ENCODE results near the gene UBE2R2. TPM values are rescaled to one million over a fixed set of nuclear protein-coding genes. Genes with fewer than 3 reads are reported as not detected.

The UBE2R2 gene
- total RNA-seq, 1 experiment from 2014 or later = 33.8 TPM

DNA sequence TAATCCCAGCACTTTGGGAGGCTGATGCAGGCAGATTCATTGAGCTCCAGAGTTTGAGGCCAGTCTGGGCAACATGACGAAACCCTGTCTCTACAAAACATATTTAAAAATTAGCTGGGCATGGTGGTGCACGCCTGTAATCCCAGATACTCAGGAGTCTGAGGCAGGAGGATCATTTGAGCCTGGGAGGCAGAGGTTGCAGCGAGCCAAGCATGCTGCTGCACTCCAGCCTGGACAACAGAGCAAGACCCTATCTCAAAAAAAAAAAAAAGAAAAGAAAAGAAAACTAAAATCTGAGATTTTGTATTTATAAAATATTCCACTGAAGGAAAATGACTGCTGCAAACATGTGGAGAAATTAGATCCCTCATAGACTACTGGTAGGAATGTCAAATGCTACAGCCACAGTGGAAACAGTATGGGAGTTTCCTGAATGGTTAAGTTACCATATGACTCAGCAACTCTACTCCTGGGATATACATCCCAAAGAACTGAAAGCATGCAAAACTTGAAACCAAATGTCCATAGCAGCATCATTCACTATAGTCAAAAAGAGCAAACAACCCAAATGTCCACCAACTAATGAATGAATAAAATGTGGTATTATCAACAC, 125.6 kb downstream of the UBE2R2 start:
- TF ChIP-seq, protein P1, sequence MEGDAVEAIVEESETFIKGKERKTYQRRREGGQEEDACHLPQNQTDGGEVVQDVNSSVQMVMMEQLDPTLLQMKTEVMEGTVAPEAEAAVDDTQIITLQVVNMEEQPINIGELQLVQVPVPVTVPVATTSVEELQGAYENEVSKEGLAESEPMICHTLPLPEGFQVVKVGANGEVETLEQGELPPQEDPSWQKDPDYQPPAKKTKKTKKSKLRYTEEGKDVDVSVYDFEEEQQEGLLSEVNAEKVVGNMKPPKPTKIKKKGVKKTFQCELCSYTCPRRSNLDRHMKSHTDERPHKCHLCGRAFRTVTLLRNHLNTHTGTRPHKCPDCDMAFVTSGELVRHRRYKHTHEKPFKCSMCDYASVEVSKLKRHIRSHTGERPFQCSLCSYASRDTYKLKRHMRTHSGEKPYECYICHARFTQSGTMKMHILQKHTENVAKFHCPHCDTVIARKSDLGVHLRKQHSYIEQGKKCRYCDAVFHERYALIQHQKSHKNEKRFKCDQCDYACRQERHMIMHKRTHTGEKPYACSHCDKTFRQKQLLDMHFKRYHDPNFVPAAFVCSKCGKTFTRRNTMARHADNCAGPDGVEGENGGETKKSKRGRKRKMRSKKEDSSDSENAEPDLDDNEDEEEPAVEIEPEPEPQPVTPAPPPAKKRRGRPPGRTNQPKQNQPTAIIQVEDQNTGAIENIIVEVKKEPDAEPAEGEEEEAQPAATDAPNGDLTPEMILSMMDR (IDR thresholded peaks at IDR 0.05; ENCODE audit: unreplicated experiment) = no peak
- Mint-ChIP-seq H3K36me3 (ENCODE audit: insufficient read depth, unreplicated experiment) (peaks cover 67% of the 10 kb centered on the region), H3K27me3 (ENCODE audit: insufficient read depth, unreplicated experiment) (no peaks in the 10 kb centered on the region), H3K9me3 (ENCODE audit: unreplicated experiment) (no peaks in the 10 kb centered on the region), H3K4me3 (ENCODE audit: unreplicated experiment) (no peak overlapping the region), H3K4me1 (ENCODE audit: insufficient read depth, unreplicated experiment) (peaks cover 19% of the 10 kb centered on the region), H3K27ac (ENCODE audit: low read depth, unreplicated experiment) (no peak overlapping the region)
- no TSS peak for BruUV-seq (replicated peaks)
- POLR2A ChIA-PET = no interaction called here
- peak; percentile 59 for DNase-seq (ENCODE audit: unreplicated experiment)
- intact Hi-C loops (cut with micrococcal nuclease) = no loop called here
- CTCF ChIA-PET = interaction anchor here (0.6 to 2.7 kb wide), 4 partner anchors 36 to 956 kb away, joined by 4 to 8 read pairs (median 4); no protein-coding TSS in a partner anchor

DNA sequence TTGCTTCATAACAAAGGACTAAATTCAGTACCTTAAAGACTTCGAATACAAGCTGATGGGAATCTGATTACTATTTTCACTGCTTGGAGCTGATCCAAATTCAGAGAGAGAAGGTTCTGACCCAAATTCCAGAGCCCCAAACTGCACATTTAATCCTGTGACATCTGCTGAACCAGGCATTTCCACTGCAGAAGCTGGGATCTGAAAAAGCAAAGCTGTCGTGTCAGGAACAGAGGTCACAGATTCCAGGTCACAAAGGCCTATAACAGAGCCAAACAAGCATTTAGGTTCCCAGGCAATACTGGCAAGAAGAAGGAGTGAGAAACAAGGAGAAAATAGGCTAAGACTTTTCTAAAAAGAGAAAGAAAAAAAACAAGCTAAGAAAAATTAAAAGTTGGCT, 126.4 kb downstream of the UBE2R2 start:
- intact Hi-C loops (cut with micrococcal nuclease) = no loop called here
- BruUV-seq (replicated peaks) = no TSS peak

GRCh38 chr9:33946779-33947535, 130.0 kb downstream of the UBE2R2 start:
- Mint-ChIP-seq H3K36me3 (ENCODE audit: insufficient read depth, unreplicated experiment) (peaks cover 61% of the 10 kb centered on the region), H3K4me3 (ENCODE audit: unreplicated experiment) (peak overlapping the region; percentile 21), H3K9me3 (ENCODE audit: unreplicated experiment) (no peaks in the 10 kb centered on the region), H3K27me3 (ENCODE audit: insufficient read depth, unreplicated experiment) (no peaks in the 10 kb centered on the region), H3K27ac (ENCODE audit: low read depth, unreplicated experiment) (no peak overlapping the region), H3K4me1 (ENCODE audit: insufficient read depth, unreplicated experiment) (peaks cover 25% of the 10 kb centered on the region)
- intact Hi-C loops (cut with micrococcal nuclease) = no loop called here
- DNase-seq (ENCODE audit: unreplicated experiment) = peak; percentile 85
- ChIA-PET CTCF (interaction anchor here (0.7 to 1.2 kb wide), 2 partner anchors 127 to 134 kb away, joined by 3 to 4 read pairs; no protein-coding TSS in a partner anchor), POLR2A (interaction anchor here (0.6 kb wide), 1 partner anchor 43 kb away, joined by 3 read pairs; no protein-coding TSS in a partner anchor)
- TF ChIP-seq, protein P1 (IDR thresholded peaks at IDR 0.05; ENCODE audit: unreplicated experiment) = no peak
- no TSS peak for BruUV-seq (replicated peaks)

More for the DNA sequence above, 126.4 kb downstream of the UBE2R2 start:
- POLR2A ChIA-PET = interaction anchor here (1.0 kb wide), 1 partner anchor 10 kb away, joined by 3 read pairs; no protein-coding TSS in a partner anchor
- no peak overlapping the region for H3K4me3 Mint-ChIP-seq (ENCODE audit: unreplicated experiment)
- no peak for DNase-seq (ENCODE audit: unreplicated experiment)
- H3K27ac Mint-ChIP-seq (ENCODE audit: low read depth, unreplicated experiment) = no peak overlapping the region
- H3K27me3 Mint-ChIP-seq (ENCODE audit: insufficient read depth, unreplicated experiment) = no peaks in the 10 kb centered on the region
- H3K9me3 Mint-ChIP-seq (ENCODE audit: unreplicated experiment) = no peaks in the 10 kb centered on the region
- peaks cover 67% of the 10 kb centered on the region for H3K36me3 Mint-ChIP-seq (ENCODE audit: insufficient read depth, unreplicated experiment)
- TF ChIP-seq, protein P1 (IDR thresholded peaks at IDR 0.05; ENCODE audit: unreplicated experiment) = no peak
- CTCF ChIA-PET = interaction anchor here (0.5 to 2.7 kb wide), 4 partner anchors 28 to 394 kb away, joined by 3 to 8 read pairs (median 4); no protein-coding TSS in a partner anchor
- peaks cover 25% of the 10 kb centered on the region for H3K4me1 Mint-ChIP-seq (ENCODE audit: insufficient read depth, unreplicated experiment)

GRCh38 chr9:33950371-33950770, 133.4 kb downstream of the UBE2R2 start:
- POLR2A ChIA-PET = no interaction called here
- Mint-ChIP-seq H3K36me3 (ENCODE audit: insufficient read depth, unreplicated experiment) (peaks cover 67% of the 10 kb centered on the region), H3K27me3 (ENCODE audit: insufficient read depth, unreplicated experiment) (no peaks in the 10 kb centered on the region), H3K9me3 (ENCODE audit: unreplicated experiment) (no peaks in the 10 kb centered on the region), H3K4me1 (ENCODE audit: insufficient read depth, unreplicated experiment) (peaks cover 18% of the 10 kb centered on the region), H3K4me3 (ENCODE audit: unreplicated experiment) (no peak overlapping the region), H3K27ac (ENCODE audit: low read depth, unreplicated experiment) (no peak overlapping the region)
- DNase-seq (ENCODE audit: unreplicated experiment) = no peak
- BruUV-seq (replicated peaks) = no TSS peak
- TF ChIP-seq, protein P1 (IDR thresholded peaks at IDR 0.05; ENCODE audit: unreplicated experiment) = no peak
- intact Hi-C loops (cut with micrococcal nuclease) = no loop called here
- CTCF ChIA-PET = interaction anchor here (0.8 kb wide), 1 partner anchor 16 kb away, joined by 3 read pairs; no protein-coding TSS in a partner anchor

Data from MCF 10A (cell line).